Measurements from ENCODE around the gene MEIS2.

DNA sequence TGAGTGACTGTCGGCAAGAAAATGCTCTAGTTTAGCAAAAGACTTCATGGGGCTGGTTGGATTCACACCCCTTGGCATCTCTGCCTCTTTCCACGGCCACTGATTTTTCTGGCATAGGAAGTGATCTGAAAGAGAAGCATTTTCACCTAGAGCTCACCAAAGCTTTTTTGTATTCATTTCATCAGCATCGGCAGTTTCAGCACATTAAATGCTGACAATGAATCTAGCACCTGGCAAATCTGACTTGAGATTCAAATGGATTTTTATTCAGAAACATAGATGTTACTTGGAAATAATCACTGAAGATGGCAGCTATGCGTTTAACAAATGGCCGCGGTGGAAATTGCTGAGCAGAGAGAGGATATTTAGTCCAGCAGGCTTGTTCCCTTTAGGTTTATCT, 155.9 kb downstream of the MEIS2 start:
- no peak for TF ChIP-seq EP300 (IDR thresholded peaks at IDR 0.05; ENCODE audit: borderline replicate concordance)
- TF ChIP-seq YY1 (IDR thresholded peaks at IDR 0.05; ENCODE audit: low read depth), result no peak
- no peak for TF ChIP-seq EGR1 (IDR thresholded peaks at IDR 0.05)
- no peak for TF ChIP-seq CEBPB (IDR thresholded peaks at IDR 0.05)
- TF ChIP-seq, protein P1, sequence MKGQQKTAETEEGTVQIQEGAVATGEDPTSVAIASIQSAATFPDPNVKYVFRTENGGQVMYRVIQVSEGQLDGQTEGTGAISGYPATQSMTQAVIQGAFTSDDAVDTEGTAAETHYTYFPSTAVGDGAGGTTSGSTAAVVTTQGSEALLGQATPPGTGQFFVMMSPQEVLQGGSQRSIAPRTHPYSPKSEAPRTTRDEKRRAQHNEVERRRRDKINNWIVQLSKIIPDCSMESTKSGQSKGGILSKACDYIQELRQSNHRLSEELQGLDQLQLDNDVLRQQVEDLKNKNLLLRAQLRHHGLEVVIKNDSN (IDR thresholded peaks at IDR 0.05), result no peak
- TF ChIP-seq, protein P2, sequence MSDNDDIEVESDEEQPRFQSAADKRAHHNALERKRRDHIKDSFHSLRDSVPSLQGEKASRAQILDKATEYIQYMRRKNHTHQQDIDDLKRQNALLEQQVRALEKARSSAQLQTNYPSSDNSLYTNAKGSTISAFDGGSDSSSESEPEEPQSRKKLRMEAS (IDR thresholded peaks at IDR 0.05), result no peak
- TF ChIP-seq CREB1 (IDR thresholded peaks at IDR 0.05; ENCODE audit: low read depth), result no peak
- TF ChIP-seq TCF12 (IDR thresholded peaks at IDR 0.05; ENCODE audit: low read depth), result no peak
- TF ChIP-seq TEAD4 (IDR thresholded peaks at IDR 0.05), result no peak
- TF ChIP-seq, protein P3, sequence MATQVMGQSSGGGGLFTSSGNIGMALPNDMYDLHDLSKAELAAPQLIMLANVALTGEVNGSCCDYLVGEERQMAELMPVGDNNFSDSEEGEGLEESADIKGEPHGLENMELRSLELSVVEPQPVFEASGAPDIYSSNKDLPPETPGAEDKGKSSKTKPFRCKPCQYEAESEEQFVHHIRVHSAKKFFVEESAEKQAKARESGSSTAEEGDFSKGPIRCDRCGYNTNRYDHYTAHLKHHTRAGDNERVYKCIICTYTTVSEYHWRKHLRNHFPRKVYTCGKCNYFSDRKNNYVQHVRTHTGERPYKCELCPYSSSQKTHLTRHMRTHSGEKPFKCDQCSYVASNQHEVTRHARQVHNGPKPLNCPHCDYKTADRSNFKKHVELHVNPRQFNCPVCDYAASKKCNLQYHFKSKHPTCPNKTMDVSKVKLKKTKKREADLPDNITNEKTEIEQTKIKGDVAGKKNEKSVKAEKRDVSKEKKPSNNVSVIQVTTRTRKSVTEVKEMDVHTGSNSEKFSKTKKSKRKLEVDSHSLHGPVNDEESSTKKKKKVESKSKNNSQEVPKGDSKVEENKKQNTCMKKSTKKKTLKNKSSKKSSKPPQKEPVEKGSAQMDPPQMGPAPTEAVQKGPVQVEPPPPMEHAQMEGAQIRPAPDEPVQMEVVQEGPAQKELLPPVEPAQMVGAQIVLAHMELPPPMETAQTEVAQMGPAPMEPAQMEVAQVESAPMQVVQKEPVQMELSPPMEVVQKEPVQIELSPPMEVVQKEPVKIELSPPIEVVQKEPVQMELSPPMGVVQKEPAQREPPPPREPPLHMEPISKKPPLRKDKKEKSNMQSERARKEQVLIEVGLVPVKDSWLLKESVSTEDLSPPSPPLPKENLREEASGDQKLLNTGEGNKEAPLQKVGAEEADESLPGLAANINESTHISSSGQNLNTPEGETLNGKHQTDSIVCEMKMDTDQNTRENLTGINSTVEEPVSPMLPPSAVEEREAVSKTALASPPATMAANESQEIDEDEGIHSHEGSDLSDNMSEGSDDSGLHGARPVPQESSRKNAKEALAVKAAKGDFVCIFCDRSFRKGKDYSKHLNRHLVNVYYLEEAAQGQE (IDR thresholded peaks at IDR 0.05; ENCODE audit: low read depth), result no peak
- TF ChIP-seq RAD21 (IDR thresholded peaks at IDR 0.05; ENCODE audit: low read depth), result no peak

Data from Ishikawa (cell line).